BE2C (cell line): ENCODE measurements around the gene ERI2.
A peak's percentile ranks its signal among the peaks of the same experiment; 100 is the strongest.
"Not testable (repeated sequence)": the region's sequence is repeated elsewhere in the genome, so short reads cannot be mapped to it uniquely, and the experiment has no call there.

ENCODE experiments used
- DNase-seq: peaks from one replicate; pipeline ENCODE4 v3.0.0-alpha.2; 2020
- H3K27me3 ChIP-seq: fragments of 250-450 bp; sonication (Bioruptor Pico); 2 replicates; pipeline ENCODE4 v1.5.1; 2020; ENCODE audit warnings: mild to moderate bottlenecking
- H3K36me3 ChIP-seq: fragments of 250-450 bp; sonication (Bioruptor Pico); 2 replicates; pipeline ENCODE4 v1.5.1; 2020; ENCODE audit warnings: mild to moderate bottlenecking
- H3K4me1 ChIP-seq: fragments of 250-450 bp; sonication (Bioruptor Pico); 2 replicates; pipeline ENCODE4 v1.5.1; 2020
- H3K4me3 ChIP-seq: 2 replicates; pipeline ENCODE4 v1.5.1; 2011; ENCODE audit warnings: low read depth, low read length
- H3K9me3 ChIP-seq: fragments of 250-450 bp; sonication (Bioruptor Pico); 2 replicates; pipeline ENCODE4 v1.5.1; 2020
- CTCF ChIP-seq: IDR thresholded peaks from 2 replicates; pipeline ENCODE4 v1.5.1; 2012; ENCODE audit warnings: mild to moderate bottlenecking, low read depth, low read length

ERI2 gene

GRCh38 chr16:20766294-20766693 lies 40.0 kb downstream of the ERI2 start:
- TF ChIP-seq CTCF: no peak
- H3K9me3 ChIP-seq: no peaks in the 10 kb centered on the region
- no peak for DNase-seq
- no peaks in the 10 kb centered on the region for H3K36me3 ChIP-seq
- no peak overlapping the region for H3K4me3 ChIP-seq
- H3K4me1 ChIP-seq: no peaks in the 10 kb centered on the region
- H3K27me3 ChIP-seq: peaks cover 3% of the 10 kb centered on the region; the same call in 1 of the 2 replicates

- no peaks in the 10 kb centered on the region for H3K4me1 ChIP-seq
- no peak for TF ChIP-seq CTCF
- no peak overlapping the region for H3K4me3 ChIP-seq
- DNase-seq: no peak
- H3K36me3 ChIP-seq: no peaks in the 10 kb centered on the region
- no peaks in the 10 kb centered on the region for H3K9me3 ChIP-seq
- peaks cover 3% of the 10 kb centered on the region; the same call in 1 of the 2 replicates for H3K27me3 ChIP-seq
These were observed 40.5 kb downstream of the ERI2 start for GRCh38 chr16:20765732-20766131.

- not testable (repeated sequence) for H3K36me3 ChIP-seq, H3K27me3 ChIP-seq, H3K4me3 ChIP-seq, DNase-seq, H3K9me3 ChIP-seq, H3K4me1 ChIP-seq
These were observed 41.8 kb downstream of the ERI2 start for GRCh38 chr16:20764448-20764847.

DNA sequence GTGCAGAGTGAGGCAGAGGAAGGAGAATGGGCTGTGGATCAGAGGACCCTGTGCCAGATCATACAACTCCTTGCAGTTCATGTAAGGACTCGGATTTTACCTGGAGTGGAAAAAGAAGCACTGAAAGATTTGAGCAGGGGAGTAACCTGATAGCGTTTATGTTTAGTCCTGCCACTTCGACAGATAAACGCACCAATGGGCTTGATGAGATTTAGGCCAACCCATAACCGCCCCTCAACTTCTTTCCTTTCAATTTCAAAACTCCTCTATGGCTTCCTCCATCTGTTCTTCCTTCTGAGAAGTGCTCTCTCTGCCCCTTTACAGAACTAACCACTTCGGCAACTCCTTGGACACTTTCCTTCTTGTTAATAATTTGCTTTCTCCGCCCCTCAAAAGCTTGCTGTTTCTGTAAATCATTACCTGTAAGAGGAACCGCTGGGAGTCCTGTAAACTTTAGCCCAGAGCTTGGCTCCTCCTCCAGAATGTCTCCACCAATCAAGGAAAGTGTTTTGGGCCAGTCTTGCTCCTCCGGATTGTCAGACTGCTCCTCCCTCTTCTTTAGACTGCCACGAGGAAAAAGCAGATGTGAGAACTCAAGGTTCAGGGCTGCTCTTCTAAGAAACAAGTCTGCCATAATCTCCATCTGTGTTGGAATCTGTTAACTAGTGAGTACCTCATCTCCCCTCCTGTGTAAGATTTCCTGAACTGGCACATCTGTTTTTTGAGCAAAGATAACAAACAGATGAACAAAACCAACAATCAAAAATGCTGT lies 42.6 kb downstream of the ERI2 start, which contains the start of gene ACSM3:
TSS of gene ACSM3 (plus strand) at position 554 of the 772 bp plus-strand sequence. CDS start 6,021 bp downstream, outside the sequence.
- no peak for TF ChIP-seq CTCF
- no peaks in the 10 kb centered on the region for H3K4me1 ChIP-seq
- peak within 1 kb of the TSS; percentile 28; the same call in 1 of the 2 replicates for H3K4me3 ChIP-seq
- H3K27me3 ChIP-seq: 0 out of 2 replicates have a peak, but pooled peaks cover 3% of the 10 kb centered on the region
- no peaks in the 10 kb centered on the region for H3K36me3 ChIP-seq
- H3K9me3 ChIP-seq: no peaks in the 10 kb centered on the region
- no peak for DNase-seq

DNA sequence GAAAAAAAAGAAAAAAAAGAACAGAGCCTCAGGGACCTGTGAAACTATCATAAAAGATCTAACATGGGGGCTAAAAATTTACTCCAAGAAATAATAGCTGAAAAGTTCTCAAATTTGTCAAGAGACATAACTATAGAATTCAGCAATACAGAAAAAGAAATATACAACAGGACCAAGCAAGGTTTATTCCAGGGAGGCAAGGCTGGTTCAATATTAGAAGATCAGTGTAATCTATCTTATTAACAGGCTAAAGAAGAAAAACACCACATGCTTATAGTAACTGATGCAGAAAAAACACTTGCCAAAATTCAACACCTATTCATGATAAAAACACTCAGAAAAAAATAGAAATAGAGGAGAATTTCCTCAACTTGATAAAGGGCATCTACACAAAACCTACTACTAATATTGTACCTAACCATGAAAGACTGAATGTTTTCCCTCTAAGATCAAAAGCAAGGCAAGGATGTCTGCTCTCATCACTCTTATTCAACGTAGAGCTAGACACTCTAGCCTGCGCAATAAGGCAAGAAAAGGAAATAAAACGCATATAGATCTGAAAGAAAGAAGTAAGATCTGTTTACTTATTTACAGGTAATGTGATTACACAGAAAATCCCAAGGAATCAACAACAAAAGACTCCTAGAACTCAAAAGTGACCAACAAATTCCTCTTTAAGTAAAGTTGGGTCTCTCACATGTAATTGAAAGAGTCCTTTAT lies 43.7 kb downstream of the ERI2 start:
- Histone ChIP-seq H3K4me1 (no peaks in the 10 kb centered on the region), H3K9me3 (no peaks in the 10 kb centered on the region), H3K4me3 (no peak overlapping the region), H3K27me3 (0 out of 2 replicates have a peak, but pooled peaks cover 3% of the 10 kb centered on the region), H3K36me3 (no peaks in the 10 kb centered on the region)
- TF ChIP-seq CTCF: no peak
- DNase-seq: no peak

GRCh38 chr16:20761175-20761574 lies 45.1 kb downstream of the ERI2 start:
- H3K27me3 ChIP-seq: 0 out of 2 replicates have a peak, but pooled peaks cover 3% of the 10 kb centered on the region
- no peak overlapping the region for H3K4me3 ChIP-seq
- no peak for DNase-seq
- no peaks in the 10 kb centered on the region for H3K36me3 ChIP-seq
- no peak for TF ChIP-seq CTCF
- H3K9me3 ChIP-seq: no peaks in the 10 kb centered on the region
- no peaks in the 10 kb centered on the region for H3K4me1 ChIP-seq
